ENCODE measurements around the gene KCNH2.

GRCh38 chr7:150994141-150994837, 16.2 kb upstream of the KCNH2 start:
- TF ChIP-seq E2F4 (CRISPR knock-in tag; IDR thresholded peaks at IDR 0.05; ENCODE audit: borderline replicate concordance, low read depth) (no peak), KAT7 (CRISPR knock-in tag; IDR thresholded peaks at IDR 0.05; ENCODE audit: borderline replicate concordance) (no peak), ZNF317 (CRISPR knock-in tag; IDR thresholded peaks at IDR 0.05; ENCODE audit: borderline replicate concordance, low read depth) (no peak), NFYB (CRISPR knock-in tag; conservative IDR thresholded peaks at IDR 0.05; ENCODE audit: low read depth) (no peak), CTCF (IDR thresholded peaks at IDR 0.05) (no peak), USF2 (CRISPR knock-in tag; IDR thresholded peaks at IDR 0.05) (no peak), ZNF232 (CRISPR knock-in tag; IDR thresholded peaks at IDR 0.05) (no peak), MAX (CRISPR knock-in tag; IDR thresholded peaks at IDR 0.05) (no peak), ATF2 (CRISPR knock-in tag; IDR thresholded peaks at IDR 0.05; ENCODE audit: borderline replicate concordance, low read depth) (no peak), NR3C1 (CRISPR knock-in tag; conservative IDR thresholded peaks at IDR 0.05; ENCODE audit: low read depth) (no peak), ZBTB43 (CRISPR knock-in tag; IDR thresholded peaks at IDR 0.05) (no peak), CBFB (CRISPR knock-in tag; IDR thresholded peaks at IDR 0.05; ENCODE audit: low read depth) (no peak)

Measured in WTC11 (cell line).